ENCODE data around the gene SLC13A2. TPM values are rescaled to one million over a fixed set of nuclear protein-coding genes. Genes with fewer than 3 reads are reported as not detected.

The SLC13A2 gene
- total RNA-seq, 1 experiment from 2014 or later = not detected

DNA sequence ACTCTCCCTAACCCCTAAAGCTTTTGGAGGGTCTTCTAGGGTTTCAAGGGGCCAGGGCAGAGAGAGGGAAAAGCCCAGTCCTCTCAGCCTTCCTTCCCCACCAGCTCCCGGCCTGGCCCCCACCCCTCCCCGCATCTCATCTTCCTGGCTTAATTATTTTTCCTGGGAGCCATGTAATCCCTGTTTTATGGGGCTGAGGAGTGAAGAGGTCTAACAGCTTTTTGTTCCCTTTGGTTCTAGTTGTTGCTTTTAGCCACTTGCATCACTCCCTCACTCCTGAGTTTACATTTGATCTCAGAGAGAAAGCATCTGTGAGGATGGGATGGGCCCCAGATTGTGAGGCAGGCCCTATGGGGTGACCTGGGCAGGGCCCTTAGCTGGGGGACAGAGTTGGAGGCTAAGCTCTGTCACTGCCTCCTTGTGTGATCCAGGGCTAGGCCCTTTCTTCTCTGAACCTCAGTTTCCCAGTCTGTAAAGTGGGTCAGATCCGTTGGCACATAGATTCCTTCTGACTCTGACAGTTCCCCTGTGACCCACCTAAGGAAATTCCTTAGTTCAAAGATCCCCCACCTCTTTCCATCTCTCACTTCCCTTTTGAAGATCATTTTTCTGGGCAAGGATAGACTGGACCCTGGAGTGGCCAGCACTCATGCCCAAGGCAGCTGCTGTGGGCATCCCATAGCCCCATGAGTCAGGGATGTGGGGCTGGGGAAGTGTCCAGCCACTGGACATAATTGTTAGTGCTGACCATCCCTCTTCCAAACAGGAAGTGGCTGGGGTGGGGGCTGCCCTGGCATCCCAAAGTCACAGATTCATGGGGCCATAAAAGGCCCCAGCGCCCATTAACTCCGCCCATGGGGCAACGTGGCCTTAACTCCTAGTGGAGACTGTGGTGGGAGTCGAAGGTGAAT is 58.9 kb downstream of the SLC13A2 start:
- intact Hi-C loops (cut with micrococcal nuclease) = no loop called here
- Histone ChIP-seq H3K79me2 (ENCODE audit: insufficient read depth, low read length) (no peaks in the 10 kb centered on the region), H3K4me2 (ENCODE audit: low read length) (no peak overlapping the region), H3K9ac (ENCODE audit: low read length) (no peak overlapping the region), H3K4me1 (ENCODE audit: control insufficient read depth in 1 of 2, insufficient read depth in 2 of 2, low read length in 2 of 2) (peaks cover 0 to 6% of the 10 kb centered on the region in 2 experiments; a peak in 2 of 4 replicates), H3K9me2 (ENCODE audit: insufficient read depth) (no peaks in the 10 kb centered on the region), H3K27ac (ENCODE audit: low read depth, low read length) (no peak overlapping the region), H3K27me3 (ENCODE audit: insufficient read depth, low read length) (peaks cover 7% of the 10 kb centered on the region), H4K20me1 (ENCODE audit: insufficient read depth) (no peaks in the 10 kb centered on the region), H3K9me3 (ENCODE audit: control insufficient read depth in 1 of 2, insufficient read depth in 1 of 2, low read depth in 1 of 2, low read length in 2 of 2) (no peaks in the 10 kb centered on the region), H3K36me3 (ENCODE audit: control insufficient read depth in 1 of 2, insufficient read depth in 2 of 2, low read length in 2 of 2) (no peaks in the 10 kb centered on the region), H3K4me3 (replicated peaks in 1 of 2; ENCODE audit: low read depth in 1 of 2, low read length in 2 of 2) (no peak overlapping the region), H2AFZ (ENCODE audit: low read depth, low read length, poor library complexity, severe bottlenecking) (no peak overlapping the region)
- CTCF ChIA-PET = no interaction called here
- ATAC-seq (no peak), DNase-seq (ENCODE audit: low read depth, low spot score) (no peak)
- RAD21 ChIA-PET (ENCODE audit: low non-redundant PET in 1 of 2, low total read pairs in 2 of 2, uncharacterized antibody in 2 of 2, unreplicated experiment in 2 of 2) = no interaction called here
- POLR2A ChIA-PET = no interaction called here
- no TSS peak for BruUV-seq (replicated peaks)
- TF ChIP-seq POLR2A (IDR thresholded peaks at IDR 0.05; ENCODE audit: borderline replicate concordance, extremely low read depth, insufficient read depth, insufficient read length) (no peak), ZBTB33 (IDR thresholded peaks at IDR 0.05; ENCODE audit: extremely low read depth, insufficient replicate concordance, low read length) (no peak), YY1 (IDR thresholded peaks at IDR 0.05; ENCODE audit: extremely low read depth, insufficient replicate concordance, low read depth, low read length) (no peak), ELF1 (IDR thresholded peaks at IDR 0.05; ENCODE audit: borderline replicate concordance, low read depth) (no peak), JUND (IDR thresholded peaks at IDR 0.05) (no peak), RAD21 (IDR thresholded peaks at IDR 0.05; ENCODE audit: low read depth) (no peak), SIN3A (IDR thresholded peaks at IDR 0.05; ENCODE audit: low read depth) (no peak), EGR1 (IDR thresholded peaks at IDR 0.05; ENCODE audit: low read depth) (no peak), SP1 (IDR thresholded peaks at IDR 0.05; ENCODE audit: low read depth) (no peak), ZNF274 (IDR thresholded peaks at IDR 0.05; ENCODE audit: low read depth, low read length) (no peak), FOSL1 (IDR thresholded peaks at IDR 0.05; ENCODE audit: low read depth) (no peak), EZH2phosphoT487 (IDR thresholded peaks at IDR 0.05; ENCODE audit: borderline replicate concordance) (no peak), CEBPB (IDR thresholded peaks at IDR 0.05; ENCODE audit: low read depth) (no peak), POLR2AphosphoS5 (IDR thresholded peaks at IDR 0.05; ENCODE audit: low read depth, low read length) (no peak), EZH2 (IDR thresholded peaks at IDR 0.05) (no peak), ATF3 (IDR thresholded peaks at IDR 0.05) (no peak), TCF7L2 (IDR thresholded peaks at IDR 0.05; ENCODE audit: borderline replicate concordance, extremely low read depth, insufficient read depth, insufficient read length) (no peak), ZFX (IDR thresholded peaks at IDR 0.05) (no peak)
- TF ChIP-seq, protein P1, sequence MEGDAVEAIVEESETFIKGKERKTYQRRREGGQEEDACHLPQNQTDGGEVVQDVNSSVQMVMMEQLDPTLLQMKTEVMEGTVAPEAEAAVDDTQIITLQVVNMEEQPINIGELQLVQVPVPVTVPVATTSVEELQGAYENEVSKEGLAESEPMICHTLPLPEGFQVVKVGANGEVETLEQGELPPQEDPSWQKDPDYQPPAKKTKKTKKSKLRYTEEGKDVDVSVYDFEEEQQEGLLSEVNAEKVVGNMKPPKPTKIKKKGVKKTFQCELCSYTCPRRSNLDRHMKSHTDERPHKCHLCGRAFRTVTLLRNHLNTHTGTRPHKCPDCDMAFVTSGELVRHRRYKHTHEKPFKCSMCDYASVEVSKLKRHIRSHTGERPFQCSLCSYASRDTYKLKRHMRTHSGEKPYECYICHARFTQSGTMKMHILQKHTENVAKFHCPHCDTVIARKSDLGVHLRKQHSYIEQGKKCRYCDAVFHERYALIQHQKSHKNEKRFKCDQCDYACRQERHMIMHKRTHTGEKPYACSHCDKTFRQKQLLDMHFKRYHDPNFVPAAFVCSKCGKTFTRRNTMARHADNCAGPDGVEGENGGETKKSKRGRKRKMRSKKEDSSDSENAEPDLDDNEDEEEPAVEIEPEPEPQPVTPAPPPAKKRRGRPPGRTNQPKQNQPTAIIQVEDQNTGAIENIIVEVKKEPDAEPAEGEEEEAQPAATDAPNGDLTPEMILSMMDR (IDR thresholded peaks at IDR 0.05 in 2 of 3, conservative IDR thresholded peaks at IDR 0.05 in 1 of 3; ENCODE audit: borderline replicate concordance in 1 of 3, insufficient read depth in 1 of 3, low read depth in 2 of 3, low read length in 2 of 3) = no peak
- TF ChIP-seq, protein P2, sequence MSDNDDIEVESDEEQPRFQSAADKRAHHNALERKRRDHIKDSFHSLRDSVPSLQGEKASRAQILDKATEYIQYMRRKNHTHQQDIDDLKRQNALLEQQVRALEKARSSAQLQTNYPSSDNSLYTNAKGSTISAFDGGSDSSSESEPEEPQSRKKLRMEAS (IDR thresholded peaks at IDR 0.05) = no peak

Measured in HCT116 (cell line).